GM08714 (cell line): ENCODE results near the gene SLC23A2.
"Not testable (repeated sequence)": the region's sequence is repeated elsewhere in the genome, so short reads cannot be mapped to it uniquely, and the experiment has no call there.

Experiments used
- H3K4me3 ChIP-seq: fragments of 200-500 bp; sonication (Bioruptor generic); 2 replicates; pipeline ENCODE4 v1.5.1; 2014; ENCODE audit warnings: mild to moderate bottlenecking, low read length, inconsistent platforms
- ZNF274 ChIP-seq: IDR thresholded peaks from 2 replicates; pipeline ENCODE4 v1.6.1; 2012; ENCODE audit warnings: mild to moderate bottlenecking, low read depth, low read length

The SLC23A2 gene

DNA sequence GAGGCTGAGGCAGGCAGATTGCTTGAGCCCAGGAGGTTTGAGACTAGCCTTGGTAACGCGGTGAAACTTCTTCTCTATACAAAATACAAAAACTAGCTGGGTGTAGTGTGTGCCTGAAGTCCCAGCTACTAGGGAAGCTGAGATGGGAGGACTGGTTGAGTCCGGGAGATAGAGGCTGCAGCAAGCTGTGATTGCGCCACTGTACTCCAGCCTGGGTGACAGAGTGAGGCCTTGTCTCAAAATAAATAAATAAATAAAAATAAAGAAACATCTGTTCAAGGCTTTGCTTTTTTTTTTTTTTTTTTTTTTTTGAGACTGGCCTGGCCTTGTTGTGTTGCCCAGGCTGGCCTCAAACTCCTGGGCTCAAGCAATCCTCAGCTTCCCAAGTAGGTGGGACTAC, 23.7 kb upstream of the SLC23A2 start:
- TF ChIP-seq ZNF274, result no peak
- H3K4me3 ChIP-seq, result no peak overlapping the region

- H3K4me3 ChIP-seq, result no peak overlapping the region
Observed at GRCh38 chr20:5024103-5024502, 22.8 kb upstream of the SLC23A2 start.

GRCh38 chr20:5023171-5023570, 21.9 kb upstream of the SLC23A2 start:
- H3K4me3 ChIP-seq, result not testable (repeated sequence)

More at GRCh38 chr20:5024103-5024502, 22.8 kb upstream of the SLC23A2 start:
- TF ChIP-seq ZNF274, result no peak

GRCh38 chr20:5020760-5021159, 19.4 kb upstream of the SLC23A2 start:
- no peak for TF ChIP-seq ZNF274
- H3K4me3 ChIP-seq, result no peak overlapping the region

DNA sequence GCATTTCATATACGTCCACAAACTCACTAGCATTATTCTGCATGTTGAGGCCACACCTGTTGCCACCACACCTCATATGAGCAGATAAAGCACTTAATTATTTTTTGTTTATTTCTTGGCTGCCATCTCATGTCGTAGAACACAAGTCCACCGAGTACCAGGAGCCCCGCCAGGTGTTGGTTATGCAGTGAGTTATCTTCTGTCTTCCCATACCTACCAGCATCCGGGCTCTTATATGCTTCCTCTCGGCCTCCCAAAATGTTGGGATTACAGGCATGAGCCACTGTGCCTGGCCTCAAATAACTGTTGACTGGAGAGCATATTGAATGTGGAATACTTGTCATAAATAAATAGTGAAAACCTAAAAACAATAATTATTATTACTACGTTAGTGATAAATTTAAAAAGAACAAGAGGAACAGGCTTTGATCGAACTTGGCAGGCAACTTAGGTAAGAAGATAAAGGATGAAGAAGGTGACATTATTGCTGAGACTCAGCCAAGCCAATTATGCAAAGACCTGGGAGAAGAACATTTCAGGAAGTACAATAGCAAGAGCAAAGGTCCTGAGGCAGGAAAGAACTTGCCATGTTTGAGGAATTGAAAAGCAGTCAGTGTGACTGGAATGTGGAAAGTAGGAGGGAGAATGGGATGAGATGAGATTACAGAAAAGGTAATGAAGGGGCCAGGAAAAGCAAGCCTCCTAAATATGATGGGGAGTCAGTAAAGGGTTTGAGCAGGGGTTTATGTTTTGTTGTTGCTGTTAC, 12.6 kb upstream of the SLC23A2 start:
- H3K4me3 ChIP-seq, result no peak overlapping the region
- no peak for TF ChIP-seq ZNF274

- H3K4me3 ChIP-seq, result no peak overlapping the region
- no peak for TF ChIP-seq ZNF274
Observed at GRCh38 chr20:5008759-5009158, 7.4 kb upstream of the SLC23A2 start.

DNA sequence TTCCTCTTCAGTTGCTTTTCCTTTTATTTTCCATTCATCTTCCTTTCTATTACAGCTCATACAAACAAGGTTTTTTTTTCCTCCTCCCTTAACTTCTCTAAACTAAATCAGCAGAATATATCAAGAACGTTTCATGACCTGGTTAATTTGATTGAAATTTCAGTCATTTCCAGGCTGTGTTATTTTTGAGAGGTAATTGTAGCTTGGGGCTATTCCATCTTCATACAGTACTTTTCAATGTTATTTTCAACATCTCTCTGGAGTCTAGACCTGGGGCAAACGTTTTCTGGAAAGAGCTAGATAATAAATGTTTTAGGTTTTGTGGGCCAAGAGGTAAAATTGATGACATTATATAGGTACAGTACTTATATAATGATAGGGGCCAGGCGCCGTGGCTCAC, 4.0 kb upstream of the SLC23A2 start:
- no peak for TF ChIP-seq ZNF274
- no peak overlapping the region for H3K4me3 ChIP-seq

DNA sequence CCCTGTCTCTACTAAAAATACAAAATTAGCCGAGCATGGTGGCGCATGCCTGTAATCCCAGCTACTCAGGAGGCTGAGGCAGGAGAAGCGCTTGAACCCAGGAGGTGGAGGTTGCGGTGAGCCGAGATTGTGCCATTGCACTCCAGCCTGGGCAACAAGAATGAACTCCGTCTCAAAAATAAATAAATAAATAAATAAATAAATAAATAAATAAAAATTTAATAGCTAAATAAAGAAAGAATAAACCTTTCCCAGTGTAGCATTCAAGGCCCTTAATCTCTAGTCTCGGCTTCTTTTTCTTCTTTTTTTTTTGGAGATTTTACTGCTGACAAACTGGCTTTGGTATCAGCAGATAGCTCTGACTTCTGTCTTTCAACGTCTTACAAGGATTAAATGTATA, 3.5 kb upstream of the SLC23A2 start:
- not testable (repeated sequence) for H3K4me3 ChIP-seq

GRCh38 chr20:5003626-5004025, 2.3 kb upstream of the SLC23A2 start:
- no peak for TF ChIP-seq ZNF274

DNA sequence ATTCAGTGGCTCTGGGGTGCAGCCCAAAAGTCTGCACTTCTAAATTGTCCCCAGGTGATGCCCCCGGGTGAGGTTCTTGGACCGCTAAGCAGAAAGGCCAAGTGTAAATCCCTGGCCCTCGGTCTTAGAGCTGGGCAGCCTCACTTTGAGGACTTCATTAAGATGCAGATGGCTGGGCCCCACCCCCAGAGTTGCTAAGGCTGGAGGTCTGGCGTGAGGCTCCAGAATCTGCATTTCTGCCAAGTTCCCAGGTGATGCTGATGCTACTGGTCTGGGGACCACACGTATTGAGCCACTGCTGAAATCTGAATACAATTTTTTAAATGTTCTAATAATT, 735 bp upstream of the SLC23A2 start:
- TF ChIP-seq ZNF274, result no peak
- H3K4me3 ChIP-seq, result no peak overlapping the region

More at GRCh38 chr20:5003626-5004025, 2.3 kb upstream of the SLC23A2 start:
- no peak overlapping the region for H3K4me3 ChIP-seq

DNA sequence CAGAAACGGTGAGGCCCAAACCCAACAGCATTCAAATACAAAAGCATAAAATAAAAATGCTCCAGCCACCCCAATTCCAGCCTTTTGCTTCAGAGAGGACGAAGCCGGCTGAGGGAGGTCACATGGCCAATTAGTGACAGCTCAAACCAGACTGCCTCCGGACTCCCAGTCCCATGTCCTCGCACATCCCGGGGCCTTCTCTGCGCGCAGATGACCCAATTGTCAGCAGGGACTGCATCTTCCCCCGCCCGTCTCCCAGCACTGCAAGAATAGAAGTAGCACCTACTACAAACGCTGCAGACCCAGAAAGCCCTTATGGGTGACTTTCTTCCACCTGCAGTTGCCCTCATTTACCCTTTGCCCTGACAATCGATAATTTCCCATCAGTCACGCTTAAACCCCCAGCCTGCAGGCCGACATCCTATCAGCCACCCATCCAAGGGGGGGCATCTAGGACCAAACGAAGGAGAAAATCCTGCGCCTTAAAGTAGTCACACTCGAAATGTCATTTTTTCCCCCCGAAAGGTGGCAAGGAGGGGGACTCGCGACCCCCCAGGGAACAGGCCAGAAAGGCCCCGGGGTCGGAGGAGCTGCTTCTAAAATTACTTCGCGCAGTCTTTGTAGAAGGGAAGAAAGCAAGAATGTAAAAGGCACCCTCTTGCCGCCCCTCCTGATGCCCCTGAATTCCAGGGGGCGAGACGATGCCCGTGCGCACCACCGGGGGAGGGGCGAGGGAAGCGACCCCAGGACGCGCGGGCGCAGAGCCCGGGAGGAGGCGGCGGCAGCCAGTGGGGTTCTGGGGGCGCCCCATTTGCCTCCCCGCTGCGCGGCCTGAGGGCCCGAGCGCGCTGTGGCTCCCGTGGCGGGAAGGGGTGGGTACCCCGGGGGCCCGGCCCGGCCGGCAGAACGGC, 792 bp downstream of the SLC23A2 start:
- peak overlapping the region; percentile 75 for H3K4me3 ChIP-seq
- no peak for TF ChIP-seq ZNF274

GRCh38 chr20:4999788-5000187, 1.5 kb downstream of the SLC23A2 start:
- peak overlapping the region; percentile 75 for H3K4me3 ChIP-seq
- TF ChIP-seq ZNF274, result no peak

GRCh38 chr20:4998160-4998651, 3.1 kb downstream of the SLC23A2 start:
- no peak overlapping the region for H3K4me3 ChIP-seq
- TF ChIP-seq ZNF274, result no peak

DNA sequence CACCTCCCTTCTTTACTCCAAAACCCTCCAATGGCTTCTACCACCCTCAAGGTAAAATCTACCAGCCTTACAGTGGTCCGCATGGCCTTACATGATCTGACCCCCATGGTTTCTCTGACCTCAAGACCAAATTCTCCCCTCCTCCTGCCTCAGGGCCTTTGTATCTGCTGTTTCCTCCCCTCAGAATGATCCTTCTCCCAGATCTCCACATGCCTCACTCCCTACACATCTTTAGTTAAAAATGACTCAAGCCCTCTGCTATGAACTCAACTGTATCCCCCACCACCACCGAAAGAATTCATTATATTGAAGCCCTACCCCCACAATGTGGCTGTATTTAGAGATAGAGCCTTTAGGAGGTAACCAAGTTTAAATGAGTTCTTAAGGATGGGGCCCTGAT, 4.1 kb downstream of the SLC23A2 start:
- no peak overlapping the region for H3K4me3 ChIP-seq
- TF ChIP-seq ZNF274, result no peak

DNA sequence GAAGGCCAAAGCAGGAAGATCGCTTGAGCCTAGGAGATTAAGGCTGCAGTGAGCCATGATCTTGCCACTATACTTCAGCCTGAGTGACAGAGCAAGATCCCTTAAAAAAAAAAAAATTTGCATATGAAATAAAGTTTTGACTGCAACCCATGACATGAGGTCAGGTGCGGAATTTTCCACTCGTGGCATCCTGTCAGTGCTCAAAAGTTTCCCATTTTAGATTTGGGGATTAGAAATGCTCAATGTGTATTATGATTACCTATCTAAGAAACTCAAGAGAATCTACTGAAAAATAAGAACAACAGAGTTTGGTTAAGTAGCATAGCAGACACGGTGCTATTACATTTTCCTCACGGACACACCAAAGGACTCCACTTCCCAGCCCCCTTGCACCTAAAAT, 11.7 kb downstream of the SLC23A2 start:
- H3K4me3 ChIP-seq, result no peak overlapping the region
- TF ChIP-seq ZNF274, result no peak
